SU-DHL-6 (cell line): ENCODE measurements around the gene CTSG.

Source experiments
- EZH2phosphoT487 ChIP-seq: fragments of 200-600 bp; sonication (generic), shearing (Covaris generic); conservative IDR thresholded peaks from 2 replicates; pipeline ENCODE4 v1.6.1; 2018; ENCODE audit warnings: mild to moderate bottlenecking, antibody characterized with exemption, low read length, moderate library complexity, mixed read lengths
- TF ChIP-seq, protein P1 (sequence below): fragments of 200-600 bp; sonication (generic); IDR thresholded peaks from one replicate; pipeline ENCODE4 v1.5.1; 2017; ENCODE audit warnings: antibody characterized with exemption, mild to moderate bottlenecking, low read length, moderate library complexity; ENCODE audit not compliant: insufficient read depth, poor library complexity, severe bottlenecking

DNA sequence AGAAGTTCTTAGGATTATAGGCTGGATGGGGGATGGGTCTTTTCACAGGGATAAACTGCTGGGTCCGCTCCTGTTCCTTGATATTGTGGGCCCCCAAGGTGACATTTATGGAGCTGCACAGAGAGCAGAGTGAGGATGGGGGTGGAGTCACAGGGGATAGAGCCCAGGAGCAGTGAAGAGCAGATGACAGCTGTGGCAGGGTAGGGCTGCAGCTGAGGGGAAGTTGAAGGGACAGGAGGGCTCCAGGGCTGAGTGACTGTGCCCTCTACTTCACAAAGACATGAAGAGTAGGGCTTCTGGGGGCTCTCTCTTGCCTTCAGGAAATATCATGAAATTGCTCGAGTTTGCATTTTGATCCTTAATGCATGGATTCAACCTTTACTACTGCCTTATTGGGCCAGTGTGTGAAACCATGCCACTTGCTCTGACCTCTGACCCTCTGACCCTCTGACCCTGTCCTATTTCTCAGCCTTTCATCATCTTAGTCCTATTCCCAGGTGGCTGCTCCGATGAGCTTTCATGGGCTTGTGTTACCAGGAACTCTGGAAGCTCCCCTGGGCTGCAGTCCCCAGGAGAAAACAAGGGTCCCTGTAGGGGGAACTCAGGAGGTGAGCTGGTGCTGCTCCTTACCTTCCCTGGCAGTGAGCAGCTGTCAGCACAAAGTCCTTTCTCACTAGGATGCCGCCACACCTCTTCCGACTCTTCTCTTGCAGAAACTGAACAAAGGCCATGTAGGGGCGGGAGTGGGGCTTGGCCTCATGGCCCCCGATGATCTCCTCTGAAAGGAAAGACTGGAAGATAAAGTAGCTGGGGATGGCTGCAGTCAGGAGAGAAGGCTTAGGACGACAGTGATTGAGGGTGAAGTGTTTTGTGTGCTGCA lies 31.8 kb upstream of the CTSG start:
- TF ChIP-seq, protein P1, sequence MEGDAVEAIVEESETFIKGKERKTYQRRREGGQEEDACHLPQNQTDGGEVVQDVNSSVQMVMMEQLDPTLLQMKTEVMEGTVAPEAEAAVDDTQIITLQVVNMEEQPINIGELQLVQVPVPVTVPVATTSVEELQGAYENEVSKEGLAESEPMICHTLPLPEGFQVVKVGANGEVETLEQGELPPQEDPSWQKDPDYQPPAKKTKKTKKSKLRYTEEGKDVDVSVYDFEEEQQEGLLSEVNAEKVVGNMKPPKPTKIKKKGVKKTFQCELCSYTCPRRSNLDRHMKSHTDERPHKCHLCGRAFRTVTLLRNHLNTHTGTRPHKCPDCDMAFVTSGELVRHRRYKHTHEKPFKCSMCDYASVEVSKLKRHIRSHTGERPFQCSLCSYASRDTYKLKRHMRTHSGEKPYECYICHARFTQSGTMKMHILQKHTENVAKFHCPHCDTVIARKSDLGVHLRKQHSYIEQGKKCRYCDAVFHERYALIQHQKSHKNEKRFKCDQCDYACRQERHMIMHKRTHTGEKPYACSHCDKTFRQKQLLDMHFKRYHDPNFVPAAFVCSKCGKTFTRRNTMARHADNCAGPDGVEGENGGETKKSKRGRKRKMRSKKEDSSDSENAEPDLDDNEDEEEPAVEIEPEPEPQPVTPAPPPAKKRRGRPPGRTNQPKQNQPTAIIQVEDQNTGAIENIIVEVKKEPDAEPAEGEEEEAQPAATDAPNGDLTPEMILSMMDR: no peak
- TF ChIP-seq EZH2phosphoT487: no peak
